Mesenchymal stem cell (in vitro differentiated cells and primary cell): ENCODE results near the gene ACSM6.
A peak's percentile ranks its signal among the peaks of the same experiment; 100 is the strongest.
"Not testable (repeated sequence)": the region's sequence is repeated elsewhere in the genome, so short reads cannot be mapped to it uniquely, and the experiment has no call there.

ENCODE experiments used
- DNase-seq: peaks from one replicate; pipeline ENCODE4 v3.0.0-alpha.2; 2013
- H2AFZ ChIP-seq: one replicate; pipeline ENCODE4 v1.6.1; 2013; ENCODE audit warnings: low read depth, mild to moderate bottlenecking, control low read depth, inconsistent platforms, low read length, moderate library complexity
- H2AK5ac ChIP-seq: 2 replicates; pipeline ENCODE4 v1.6.1; 2013; ENCODE audit warnings: low read length, moderate library complexity, mild to moderate bottlenecking, inconsistent platforms; ENCODE audit not compliant: severe bottlenecking
- H2BK120ac ChIP-seq: one replicate; pipeline ENCODE4 v1.6.1; 2013; ENCODE audit warnings: low read depth, mild to moderate bottlenecking, inconsistent platforms, low read length, moderate library complexity
- H2BK12ac ChIP-seq, 2 experiments: one replicate each; pipeline ENCODE4 v1.6.1; 2013; ENCODE audit warnings: inconsistent platforms in 2 of 2, low read length in 2 of 2, mild to moderate bottlenecking in 2 of 2, moderate library complexity in 2 of 2, control low read depth in 1 of 2
- H2BK15ac ChIP-seq: one replicate; pipeline ENCODE4 v1.6.1; 2013; ENCODE audit warnings: mild to moderate bottlenecking, low read depth, inconsistent platforms; ENCODE audit not compliant: poor library complexity, severe bottlenecking
- H2BK5ac ChIP-seq: 2 replicates; pipeline ENCODE4 v1.6.1; 2013; ENCODE audit warnings: low read depth, mild to moderate bottlenecking, low read length, control low read depth, inconsistent platforms; ENCODE audit not compliant: poor library complexity, severe bottlenecking
- H3K14ac ChIP-seq, 2 experiments: one replicate each; pipeline ENCODE4 v1.6.1; 2013; ENCODE audit warnings: inconsistent platforms in 2 of 2, low read length in 2 of 2, control low read depth in 1 of 2, mild to moderate bottlenecking in 1 of 2, moderate library complexity in 1 of 2
- H3K18ac ChIP-seq, 2 experiments: one replicate each; pipeline ENCODE4 v1.6.1; 2013; ENCODE audit warnings: inconsistent platforms in 2 of 2, low read length in 2 of 2, control low read depth in 1 of 2, low read depth in 1 of 2, mild to moderate bottlenecking in 1 of 2
- H3K23ac ChIP-seq, 2 experiments: one replicate each; pipeline ENCODE4 v1.6.1; 2013; ENCODE audit warnings: inconsistent platforms in 2 of 2, low read length in 2 of 2, mild to moderate bottlenecking in 2 of 2, moderate library complexity in 2 of 2, control low read depth in 1 of 2
- H3K27ac ChIP-seq: 2 replicates; pipeline ENCODE4 v1.5.1; 2013; ENCODE audit warnings: mild to moderate bottlenecking, moderate library complexity, low read length, control low read depth, inconsistent platforms; ENCODE audit not compliant: poor library complexity, severe bottlenecking
- H3K27me3 ChIP-seq, 2 experiments: 2 replicates each; pipeline versions ENCODE4 v1.6.1 to v1.7.0; 2013; ENCODE audit warnings: low read length in 2 of 2, mild to moderate bottlenecking in 2 of 2, moderate library complexity in 2 of 2, control low read depth in 1 of 2, inconsistent platforms in 1 of 2; ENCODE audit not compliant: control insufficient read depth in 1 of 2, insufficient read depth in 1 of 2
- H3K36me3 ChIP-seq, 2 experiments: 2 replicates each; pipeline versions ENCODE4 v1.6.1 to v1.7.0; 2013; ENCODE audit warnings: low read length in 2 of 2, control low read depth in 1 of 2, inconsistent platforms in 1 of 2, low read depth in 1 of 2, mild to moderate bottlenecking in 1 of 2; ENCODE audit not compliant: insufficient read depth in 2 of 2, control insufficient read depth in 1 of 2
- H3K4ac ChIP-seq, 2 experiments: one replicate each; pipeline ENCODE4 v1.6.1; 2013; ENCODE audit warnings: inconsistent platforms in 2 of 2, low read length in 2 of 2, mild to moderate bottlenecking in 2 of 2, moderate library complexity in 2 of 2, control low read depth in 1 of 2, low read depth in 1 of 2
- H3K4me1 ChIP-seq: 2 replicates; pipeline ENCODE4 v1.6.1; 2013; ENCODE audit warnings: low read depth, low read length, control low read depth; ENCODE audit not compliant: control insufficient read depth, insufficient read depth
- H3K4me2 ChIP-seq: 2 replicates; pipeline ENCODE4 v1.6.1; 2013; ENCODE audit warnings: low read length, mild to moderate bottlenecking, inconsistent platforms; ENCODE audit not compliant: poor library complexity, severe bottlenecking
- H3K4me3 ChIP-seq, 2 experiments: 2 replicates each; pipeline versions ENCODE4 v1.5.1 to v1.7.0; 2013; ENCODE audit warnings: low read length in 2 of 2, mild to moderate bottlenecking in 2 of 2, control low read depth in 1 of 2, low read depth in 1 of 2; ENCODE audit not compliant: insufficient read depth in 1 of 2
- H3K79me1 ChIP-seq: replicated peaks from 2 replicates; pipeline ENCODE4 v1.6.1; 2013; ENCODE audit warnings: mild to moderate bottlenecking, control low read depth, low read length, inconsistent platforms; ENCODE audit not compliant: poor library complexity, severe bottlenecking
- H3K9ac ChIP-seq: 2 replicates; pipeline ENCODE4 v1.7.0; 2013; ENCODE audit warnings: mild to moderate bottlenecking, low read length, moderate library complexity
- H3K9me3 ChIP-seq: 2 replicates; pipeline ENCODE4 v1.7.0; 2013; ENCODE audit warnings: mild to moderate bottlenecking, low read length; ENCODE audit not compliant: control insufficient read depth
- H4K8ac ChIP-seq: one replicate; pipeline ENCODE4 v1.6.1; 2013; ENCODE audit warnings: inconsistent platforms, mild to moderate bottlenecking, low read length, moderate library complexity
- H4K91ac ChIP-seq: one replicate; pipeline ENCODE4 v1.6.1; 2013; ENCODE audit warnings: mild to moderate bottlenecking, low read length, inconsistent platforms
- WGBS: methylation state at CpG from one replicate; pipeline ENCODE4 v1.1.7; 2013; ENCODE audit warnings: mixed read lengths; 5-methylcytosine and 5-hydroxymethylcytosine counted together

Gene ACSM6

GRCh38 chr10:95202865-95203264, 8.8 kb downstream of the ACSM6 start:
- not testable (repeated sequence) for H2AK5ac ChIP-seq, H3K4me1 ChIP-seq, H4K91ac ChIP-seq, H3K4me3 ChIP-seq, H2BK5ac ChIP-seq, H3K36me3 ChIP-seq, H3K14ac ChIP-seq, H2BK12ac ChIP-seq, H2AFZ ChIP-seq, H2BK120ac ChIP-seq, H3K23ac ChIP-seq, H3K79me1 ChIP-seq, H3K18ac ChIP-seq, H3K27me3 ChIP-seq, DNase-seq, H2BK15ac ChIP-seq, H3K9me3 ChIP-seq, H4K8ac ChIP-seq, H3K4me2 ChIP-seq, H3K4ac ChIP-seq, H3K9ac ChIP-seq, H3K27ac ChIP-seq
- 88% methylated on average over 5 of the region's 5 CpGs for WGBS

GRCh38 chr10:95208702-95209391, 14.8 kb downstream of the ACSM6 start:
- no peak overlapping the region for H3K4me3 ChIP-seq
- no peak overlapping the region for H3K9ac ChIP-seq
- H3K4me1 ChIP-seq, result no peaks in the 10 kb centered on the region
- H3K14ac ChIP-seq, result no peak overlapping the region
- peak overlapping the region in 1 of 2 experiments; percentile 54 for H3K4ac ChIP-seq
- no peak overlapping the region for H2BK12ac ChIP-seq
- no peak overlapping the region for H2AK5ac ChIP-seq
- no peak overlapping the region for H3K18ac ChIP-seq
- H2BK5ac ChIP-seq, result no peak overlapping the region
- H3K4me2 ChIP-seq, result no peak overlapping the region
- no peak overlapping the region for H2AFZ ChIP-seq
- no peak overlapping the region for H4K91ac ChIP-seq
- WGBS, result 94% methylated on average over 5 of the region's 8 CpGs
- no peaks in the 10 kb centered on the region for H3K9me3 ChIP-seq
- H3K27me3 ChIP-seq, result no peaks in the 10 kb centered on the region
- peaks cover 2% of the 10 kb centered on the region for H3K79me1 ChIP-seq
- DNase-seq, result peak; percentile 38
- peak overlapping the region; percentile 51 for H4K8ac ChIP-seq
- H2BK15ac ChIP-seq, result no peak overlapping the region
- no peaks in the 10 kb centered on the region for H3K36me3 ChIP-seq
- no peak overlapping the region for H3K27ac ChIP-seq
- no peak overlapping the region for H3K23ac ChIP-seq
- no peak overlapping the region for H2BK120ac ChIP-seq

- H3K4me3 ChIP-seq, result no peak overlapping the region
- no peak overlapping the region for H3K4me2 ChIP-seq
- H4K8ac ChIP-seq, result no peak overlapping the region
- H3K27ac ChIP-seq, result no peak overlapping the region
- H3K27me3 ChIP-seq, result no peaks in the 10 kb centered on the region
- no peaks in the 10 kb centered on the region for H3K4me1 ChIP-seq
- no peak overlapping the region for H3K23ac ChIP-seq
- H2BK12ac ChIP-seq, result no peak overlapping the region
- DNase-seq, result no peak
- peaks cover 2% of the 10 kb centered on the region for H3K79me1 ChIP-seq
- no peak overlapping the region for H2AFZ ChIP-seq
- H3K36me3 ChIP-seq, result no peaks in the 10 kb centered on the region
- H3K4ac ChIP-seq, result no peak overlapping the region
- no peak overlapping the region for H2BK5ac ChIP-seq
- no peak overlapping the region for H3K18ac ChIP-seq
- H4K91ac ChIP-seq, result no peak overlapping the region
- H3K9ac ChIP-seq, result no peak overlapping the region
- no peak overlapping the region for H2BK15ac ChIP-seq
- no peak overlapping the region for H3K14ac ChIP-seq
- no peak overlapping the region for H2AK5ac ChIP-seq
- H2BK120ac ChIP-seq, result no peak overlapping the region
- WGBS, result 100% methylated on average over 3 of the region's 6 CpGs
- H3K9me3 ChIP-seq, result no peaks in the 10 kb centered on the region
Observed at GRCh38 chr10:95209509-95210127, 15.6 kb downstream of the ACSM6 start.

GRCh38 chr10:95211606-95212279, 17.7 kb downstream of the ACSM6 start:
- H3K36me3 ChIP-seq, result no peaks in the 10 kb centered on the region
- no peaks in the 10 kb centered on the region for H3K27me3 ChIP-seq
- no peak overlapping the region for H2AFZ ChIP-seq
- H4K91ac ChIP-seq, result no peak overlapping the region
- H3K4me2 ChIP-seq, result no peak overlapping the region
- no peak overlapping the region for H3K9ac ChIP-seq
- WGBS, result 94% methylated on average over 3 of the region's 3 CpGs
- no peak overlapping the region for H3K4ac ChIP-seq
- H2AK5ac ChIP-seq, result no peak overlapping the region
- no peak overlapping the region for H2BK12ac ChIP-seq
- H2BK15ac ChIP-seq, result no peak overlapping the region
- H2BK120ac ChIP-seq, result no peak overlapping the region
- no peak overlapping the region for H3K23ac ChIP-seq
- H3K79me1 ChIP-seq, result peaks cover 2% of the 10 kb centered on the region
- H3K4me3 ChIP-seq, result no peak overlapping the region
- H3K4me1 ChIP-seq, result peaks cover 2% of the 10 kb centered on the region
- H3K18ac ChIP-seq, result no peak overlapping the region
- H3K27ac ChIP-seq, result no peak overlapping the region
- no peaks in the 10 kb centered on the region for H3K9me3 ChIP-seq
- DNase-seq, result no peak
- H4K8ac ChIP-seq, result no peak overlapping the region
- no peak overlapping the region for H2BK5ac ChIP-seq
- H3K14ac ChIP-seq, result no peak overlapping the region
